Measurements from ENCODE around the gene EPHB2. TPM values are rescaled to one million over a fixed set of nuclear protein-coding genes. Genes with fewer than 3 reads are reported as not detected.
"Not testable (repeated sequence)": the region's sequence is repeated elsewhere in the genome, so short reads cannot be mapped to it uniquely, and the experiment has no call there.

The EPHB2 gene
- total RNA-seq, 3 donors from 2014 or later = 22.7 to 76.7 (median 70.8) TPM

- TF ChIP-seq, protein P1, sequence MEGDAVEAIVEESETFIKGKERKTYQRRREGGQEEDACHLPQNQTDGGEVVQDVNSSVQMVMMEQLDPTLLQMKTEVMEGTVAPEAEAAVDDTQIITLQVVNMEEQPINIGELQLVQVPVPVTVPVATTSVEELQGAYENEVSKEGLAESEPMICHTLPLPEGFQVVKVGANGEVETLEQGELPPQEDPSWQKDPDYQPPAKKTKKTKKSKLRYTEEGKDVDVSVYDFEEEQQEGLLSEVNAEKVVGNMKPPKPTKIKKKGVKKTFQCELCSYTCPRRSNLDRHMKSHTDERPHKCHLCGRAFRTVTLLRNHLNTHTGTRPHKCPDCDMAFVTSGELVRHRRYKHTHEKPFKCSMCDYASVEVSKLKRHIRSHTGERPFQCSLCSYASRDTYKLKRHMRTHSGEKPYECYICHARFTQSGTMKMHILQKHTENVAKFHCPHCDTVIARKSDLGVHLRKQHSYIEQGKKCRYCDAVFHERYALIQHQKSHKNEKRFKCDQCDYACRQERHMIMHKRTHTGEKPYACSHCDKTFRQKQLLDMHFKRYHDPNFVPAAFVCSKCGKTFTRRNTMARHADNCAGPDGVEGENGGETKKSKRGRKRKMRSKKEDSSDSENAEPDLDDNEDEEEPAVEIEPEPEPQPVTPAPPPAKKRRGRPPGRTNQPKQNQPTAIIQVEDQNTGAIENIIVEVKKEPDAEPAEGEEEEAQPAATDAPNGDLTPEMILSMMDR (IDR thresholded peaks at IDR 0.05) = no peak
- peaks cover 2% of the 10 kb centered on the region for H3K9me3 ChIP-seq
- no peaks in the 10 kb centered on the region for H3K36me3 ChIP-seq (ENCODE audit: low read depth)
- intact Hi-C loops (cut with DNase I, micrococcal nuclease) = no loop called here
- no peaks in the 10 kb centered on the region for H3K4me1 ChIP-seq (ENCODE audit: low read depth)
- ATAC-seq (no peak), DNase-seq (no peak)
- no peak overlapping the region for H3K4me3 ChIP-seq
Observed at GRCh38 chr1:22936681-22937080, 226.0 kb downstream of the EPHB2 start.

GRCh38 chr1:22941257-22941656, 230.6 kb downstream of the EPHB2 start:
- TF ChIP-seq, protein P1 (IDR thresholded peaks at IDR 0.05) = no peak
- intact Hi-C loops (cut with DNase I, micrococcal nuclease) = no loop called here
- H3K36me3 ChIP-seq (ENCODE audit: low read depth) = no peaks in the 10 kb centered on the region
- ATAC-seq (no peak), DNase-seq (no peak)
- no peaks in the 10 kb centered on the region for H3K4me1 ChIP-seq (ENCODE audit: low read depth)
- no peak overlapping the region for H3K4me3 ChIP-seq
- H3K9me3 ChIP-seq = peaks cover 2% of the 10 kb centered on the region

DNA sequence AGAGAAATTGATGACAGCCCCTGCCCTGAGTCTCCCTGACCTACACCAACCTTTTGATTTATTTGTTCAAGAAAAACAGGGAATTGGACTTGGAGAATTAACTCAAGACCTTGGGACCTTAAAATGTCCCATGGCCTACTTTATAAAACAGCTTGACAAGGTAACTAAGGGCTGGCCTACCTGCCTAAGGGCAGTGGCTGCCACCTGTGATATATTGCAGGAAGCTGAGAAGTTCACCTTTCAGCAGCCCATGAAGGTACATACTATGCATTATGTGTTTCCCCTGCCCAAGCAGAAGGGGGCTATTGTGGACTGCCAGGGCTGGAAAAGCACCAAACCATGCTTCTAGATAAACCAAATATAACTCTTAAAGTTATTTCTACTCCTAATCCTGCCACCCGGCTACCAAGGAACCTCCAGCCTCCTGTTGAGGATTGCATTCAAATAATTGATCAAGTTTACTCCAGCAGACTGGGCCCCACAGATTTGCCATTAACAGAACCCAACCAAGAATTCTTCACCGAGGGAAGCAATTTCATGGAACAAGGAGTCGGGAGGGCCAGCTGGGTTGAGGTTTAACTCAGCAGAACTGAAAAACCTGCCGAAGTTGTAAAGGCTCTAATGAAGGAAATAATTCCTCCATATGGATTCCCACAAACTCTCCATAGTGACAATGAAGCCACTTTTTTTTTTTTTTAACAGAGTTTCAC, 233.9 kb downstream of the EPHB2 start:
- no peaks in the 10 kb centered on the region for H3K4me1 ChIP-seq (ENCODE audit: low read depth)
- ATAC-seq (no peak), DNase-seq (no peak)
- peaks cover 2% of the 10 kb centered on the region for H3K9me3 ChIP-seq
- H3K4me3 ChIP-seq = no peak overlapping the region
- intact Hi-C loops (cut with DNase I, micrococcal nuclease) = no loop called here
- no peaks in the 10 kb centered on the region for H3K36me3 ChIP-seq (ENCODE audit: low read depth)
- TF ChIP-seq, protein P1 (IDR thresholded peaks at IDR 0.05) = no peak

GRCh38 chr1:22945171-22945570, 234.5 kb downstream of the EPHB2 start:
- H3K36me3 ChIP-seq (ENCODE audit: low read depth); H3K9me3 ChIP-seq; intact Hi-C loops (cut with DNase I, micrococcal nuclease); DNase-seq; ATAC-seq; H3K4me3 ChIP-seq; H3K4me1 ChIP-seq (ENCODE audit: low read depth): not testable (repeated sequence)

GRCh38 chr1:22949822-22950331, 239.2 kb downstream of the EPHB2 start:
- no peaks in the 10 kb centered on the region for H3K36me3 ChIP-seq (ENCODE audit: low read depth)
- no peaks in the 10 kb centered on the region for H3K9me3 ChIP-seq
- ATAC-seq = no peak
- no peaks in the 10 kb centered on the region for H3K4me1 ChIP-seq (ENCODE audit: low read depth)
- no peak for DNase-seq
- TF ChIP-seq, protein P1 (IDR thresholded peaks at IDR 0.05) = no peak
- H3K4me3 ChIP-seq = no peak overlapping the region
- intact Hi-C loops (cut with DNase I, micrococcal nuclease) = no loop called here

GRCh38 chr1:22951796-22952195, 241.2 kb downstream of the EPHB2 start:
- intact Hi-C loops (cut with DNase I, micrococcal nuclease) = no loop called here
- H3K4me3 ChIP-seq = no peak overlapping the region
- no peaks in the 10 kb centered on the region for H3K36me3 ChIP-seq (ENCODE audit: low read depth)

More at GRCh38 chr1:22951796-22952195, 241.2 kb downstream of the EPHB2 start:
- DNase-seq = no peak
- H3K4me1 ChIP-seq (ENCODE audit: low read depth) = no peaks in the 10 kb centered on the region
- TF ChIP-seq, protein P1 (IDR thresholded peaks at IDR 0.05) = no peak
- ATAC-seq = no peak
- no peaks in the 10 kb centered on the region for H3K9me3 ChIP-seq
